BLaER1 (cell line): Measurements from ENCODE around the gene TMBIM1.

Source experiments
- H3K27ac ChIP-seq: shearing (Covaris generic); formaldehyde crosslinking; 2 replicates; pipeline ENCODE4 v1.8.1; 2022
- H3K27me3 ChIP-seq: shearing (Covaris generic); formaldehyde crosslinking; 2 replicates; pipeline ENCODE4 v1.8.1; 2022
- H3K36me3 ChIP-seq: shearing (Covaris generic); formaldehyde crosslinking; 2 replicates; pipeline ENCODE4 v1.8.1; 2022
- H3K4me1 ChIP-seq: shearing (Covaris generic); formaldehyde crosslinking; 2 replicates; pipeline ENCODE4 v1.8.1; 2022
- H3K4me2 ChIP-seq: shearing (Covaris generic); formaldehyde crosslinking; 2 replicates; pipeline ENCODE4 v1.8.1; 2022
- H3K4me3 ChIP-seq: shearing (Covaris generic); formaldehyde crosslinking; 2 replicates; pipeline ENCODE4 v1.8.1; 2022
- H3K9ac ChIP-seq: shearing (Covaris generic); formaldehyde crosslinking; 2 replicates; pipeline ENCODE4 v1.8.1; 2022
- H3K9me3 ChIP-seq: shearing (Covaris generic); formaldehyde crosslinking; 2 replicates; pipeline ENCODE4 v1.8.1; 2022
- H4K20me1 ChIP-seq: shearing (Covaris generic); formaldehyde crosslinking; 2 replicates; pipeline ENCODE4 v1.8.1; 2022
- Cebpa-rat ChIP-seq: shearing (Covaris generic); IDR thresholded peaks from 2 replicates; pipeline ENCODE4 v1.8.1; 2022

Gene TMBIM1

DNA sequence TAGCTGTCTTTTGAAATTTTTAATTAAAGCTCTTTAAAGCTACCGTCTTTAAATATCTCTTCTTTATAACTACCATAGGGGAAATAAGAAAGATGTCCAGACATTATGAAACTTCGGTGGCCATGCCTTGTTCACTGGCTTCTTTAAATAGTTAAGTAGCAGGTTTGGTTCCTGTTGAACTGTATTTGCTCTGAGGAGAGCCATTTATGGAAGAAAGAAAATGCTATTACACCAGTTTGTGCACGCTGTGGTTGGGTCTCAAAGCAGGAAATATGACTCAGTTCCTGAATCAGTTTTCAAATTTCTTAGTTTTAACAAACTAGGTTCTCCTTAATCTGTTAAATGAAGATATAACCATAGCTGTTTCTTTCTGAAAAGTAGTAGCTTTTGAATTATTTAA, 63.1 kb downstream of the TMBIM1 start:
- Histone ChIP-seq H3K36me3 (peaks cover 92% of the 10 kb centered on the region), H3K9me3 (no peaks in the 10 kb centered on the region), H3K4me3 (no peak overlapping the region), H3K4me2 (peak overlapping the region; percentile 77), H4K20me1 (peaks cover 49% of the 10 kb centered on the region), H3K27me3 (no peaks in the 10 kb centered on the region), H3K9ac (peak overlapping the region; percentile 25; the same call in 1 of the 2 replicates), H3K27ac (peak overlapping the region; percentile 77), H3K4me1 (peaks cover 35% of the 10 kb centered on the region)
- no peak for TF ChIP-seq Cebpa-rat

DNA sequence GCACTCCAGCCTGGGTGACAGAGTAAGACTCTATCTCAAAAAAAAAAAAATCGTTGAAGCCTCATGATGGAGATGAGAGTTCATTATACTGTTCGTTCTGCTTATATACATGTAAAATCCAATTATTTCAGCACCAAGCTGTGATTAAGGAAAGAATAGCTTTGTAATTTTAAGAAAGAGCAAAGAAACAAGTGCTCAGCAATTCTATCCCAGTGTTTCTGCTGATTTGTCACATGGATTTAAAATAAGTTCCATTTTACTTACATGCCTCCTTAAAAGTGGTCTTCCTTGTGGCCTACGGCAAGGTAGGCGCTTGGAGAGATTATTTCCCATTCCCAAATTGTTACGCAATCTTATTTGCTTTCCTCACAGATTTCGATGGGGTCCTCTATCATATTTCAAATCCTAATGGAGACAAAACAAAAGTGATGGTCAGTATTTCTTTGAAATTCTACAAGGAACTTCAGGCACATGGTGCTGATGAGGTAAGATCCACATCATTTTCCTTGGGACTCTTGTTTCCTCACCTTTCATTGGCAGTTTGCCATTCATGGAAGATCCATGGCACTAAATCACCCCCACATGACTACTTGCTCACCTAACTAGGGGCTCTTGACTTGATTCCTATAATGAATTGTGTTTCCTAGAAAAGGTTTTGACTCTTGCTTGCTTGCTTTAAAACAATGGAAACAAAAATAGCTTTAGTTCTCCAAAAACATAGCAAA, 63.8 kb downstream of the TMBIM1 start:
- H3K9me3 ChIP-seq, result no peaks in the 10 kb centered on the region
- H3K27ac ChIP-seq, result peak overlapping the region; percentile 77
- peak overlapping the region; percentile 25; the same call in 1 of the 2 replicates for H3K9ac ChIP-seq
- peaks cover 92% of the 10 kb centered on the region for H3K36me3 ChIP-seq
- H4K20me1 ChIP-seq, result peaks cover 53% of the 10 kb centered on the region
- no peaks in the 10 kb centered on the region for H3K27me3 ChIP-seq
- peak; percentile 92 for TF ChIP-seq Cebpa-rat
- H3K4me2 ChIP-seq, result peak overlapping the region; percentile 77
- H3K4me3 ChIP-seq, result no peak overlapping the region
- peaks cover 35% of the 10 kb centered on the region for H3K4me1 ChIP-seq

DNA sequence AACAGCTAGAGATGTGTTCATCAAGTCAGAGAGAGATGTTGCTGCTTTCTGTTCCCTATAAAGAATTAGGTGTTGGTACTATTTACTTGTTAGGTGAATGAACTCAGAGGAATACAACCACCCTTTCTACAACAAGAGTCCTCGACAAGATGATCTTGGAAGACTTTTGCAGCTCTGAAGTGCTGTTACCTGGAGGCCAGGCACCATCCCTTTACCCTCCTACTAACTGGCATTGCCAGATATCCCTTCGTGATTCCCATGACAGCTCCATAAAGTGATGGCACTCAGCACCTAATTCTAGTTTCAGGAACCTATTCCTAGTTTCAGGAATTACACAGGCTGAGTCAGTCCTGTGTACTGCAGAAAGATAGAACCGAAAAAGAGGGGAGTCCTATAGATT, 65.4 kb downstream of the TMBIM1 start:
- H3K4me3 ChIP-seq, result no peak overlapping the region
- H3K27ac ChIP-seq, result no peak overlapping the region
- H4K20me1 ChIP-seq, result peaks cover 58% of the 10 kb centered on the region
- no peak overlapping the region for H3K9ac ChIP-seq
- TF ChIP-seq Cebpa-rat, result no peak
- H3K36me3 ChIP-seq, result peaks cover 92% of the 10 kb centered on the region
- H3K4me2 ChIP-seq, result no peak overlapping the region
- peaks cover 49% of the 10 kb centered on the region for H3K4me1 ChIP-seq
- no peaks in the 10 kb centered on the region for H3K9me3 ChIP-seq
- H3K27me3 ChIP-seq, result no peaks in the 10 kb centered on the region
